Measurements from ENCODE around the gene KRTAP10-12.

Gene KRTAP10-12

GRCh38 chr21:44711327-44712202 is 14.6 kb downstream of the KRTAP10-12 start, which contains the start of gene TSPEAR:
Gene TSPEAR (minus strand): TSS chr21:44711572. CDS start chr21:44711514, 58 bp downstream.
- no peak for DNase-seq (ENCODE audit: low read depth, low spot score)

- no peak for DNase-seq (ENCODE audit: low read depth, low spot score)
Observed at GRCh38 chr21:44712203-44713028, 15.4 kb downstream of the KRTAP10-12 start.

- DNase-seq (ENCODE audit: low read depth, low spot score): no peak
Observed at GRCh38 chr21:44713130-44713529, 16.2 kb downstream of the KRTAP10-12 start.

- DNase-seq (ENCODE audit: low read depth, low spot score): no peak
Observed at GRCh38 chr21:44713846-44714245, 16.9 kb downstream of the KRTAP10-12 start.

GRCh38 chr21:44714905-44715304 is 17.9 kb downstream of the KRTAP10-12 start:
- DNase-seq (ENCODE audit: low read depth, low spot score): no peak

- DNase-seq (ENCODE audit: low read depth, low spot score): no peak
Observed at GRCh38 chr21:44716984-44717383, 20.0 kb downstream of the KRTAP10-12 start.

GRCh38 chr21:44718093-44718492 is 21.1 kb downstream of the KRTAP10-12 start:
- DNase-seq (ENCODE audit: low read depth, low spot score): no peak

GRCh38 chr21:44718571-44718970 is 21.6 kb downstream of the KRTAP10-12 start:
- DNase-seq (ENCODE audit: low read depth, low spot score): no peak

- no peak for DNase-seq (ENCODE audit: low read depth, low spot score)
Observed at GRCh38 chr21:44720170-44720569, 23.2 kb downstream of the KRTAP10-12 start.

GRCh38 chr21:44722731-44723130 is 25.8 kb downstream of the KRTAP10-12 start:
- no peak for DNase-seq (ENCODE audit: low read depth, low spot score)

- no peak for DNase-seq (ENCODE audit: low read depth, low spot score)
Observed at GRCh38 chr21:44723177-44724131, 26.5 kb downstream of the KRTAP10-12 start.

GRCh38 chr21:44724196-44724595 is 27.2 kb downstream of the KRTAP10-12 start:
- DNase-seq (ENCODE audit: low read depth, low spot score): no peak

GRCh38 chr21:44724926-44725325 is 28.0 kb downstream of the KRTAP10-12 start:
- DNase-seq (ENCODE audit: low read depth, low spot score): no peak

GRCh38 chr21:44726826-44727225 is 29.9 kb downstream of the KRTAP10-12 start:
- DNase-seq (ENCODE audit: low read depth, low spot score): no peak

- no peak for DNase-seq (ENCODE audit: low read depth, low spot score)
Observed at GRCh38 chr21:44727321-44727720, 30.3 kb downstream of the KRTAP10-12 start.

GRCh38 chr21:44727757-44728156 is 30.8 kb downstream of the KRTAP10-12 start:
- DNase-seq (ENCODE audit: low read depth, low spot score): no peak

GRCh38 chr21:44728716-44729115 is 31.7 kb downstream of the KRTAP10-12 start:
- no peak for DNase-seq (ENCODE audit: low read depth, low spot score)

- DNase-seq (ENCODE audit: low read depth, low spot score): no peak
Observed at GRCh38 chr21:44729336-44730027, 32.5 kb downstream of the KRTAP10-12 start.

GRCh38 chr21:44730028-44730395 is 33.0 kb downstream of the KRTAP10-12 start:
- DNase-seq (ENCODE audit: low read depth, low spot score): no peak

GRCh38 chr21:44730951-44731579 is 34.1 kb downstream of the KRTAP10-12 start:
- DNase-seq (ENCODE audit: low read depth, low spot score): no peak

All from activated CD4-positive, CD25-positive, alpha-beta regulatory T cell treated with anti-CD3 and anti-CD28 coated beads, Interleukin-2, amount 50 U/mL, for 16 hours (primary cell).